HepG2 (cell line): ENCODE results near the gene RTEL1. TPM values are rescaled to one million over a fixed set of nuclear protein-coding genes. Genes with fewer than 3 reads are reported as not detected.

ENCODE experiments used
- AGO1 ChIP-seq: fragments of 200-400 bp; formaldehyde crosslinking; IDR thresholded peaks from 2 replicates; pipeline ENCODE4 v1.6.1; 2017; ENCODE audit warnings: mild to moderate bottlenecking, low read depth, low read length, moderate library complexity; ENCODE audit not compliant: poor library complexity, severe bottlenecking
- AKAP8 ChIP-seq: sonication (generic); formaldehyde crosslinking; IDR thresholded peaks from 2 replicates; pipeline ENCODE4 v1.5.1; 2020; ENCODE audit warnings: mild to moderate bottlenecking, missing genetic modification reagents
- CHD2 ChIP-seq: IDR thresholded peaks from 2 replicates; pipeline ENCODE4 v1.6.1; 2011; ENCODE audit warnings: low read depth, low read length, improper control_type of control experiment
- CREB3 ChIP-seq: sonication (generic); formaldehyde crosslinking; IDR thresholded peaks from 2 replicates; pipeline ENCODE4 v1.5.0; 2020; ENCODE audit warnings: missing genetic modification reagents
- CREBL2 ChIP-seq: sonication (generic); formaldehyde crosslinking; IDR thresholded peaks from 2 replicates; pipeline ENCODE4 v1.8.1; 2023; ENCODE audit warnings: missing genetic modification reagents, mild to moderate bottlenecking, borderline replicate concordance
- EED ChIP-seq: sonication (generic); formaldehyde crosslinking; IDR thresholded peaks from 2 replicates; pipeline ENCODE4 v1.5.0; 2020; ENCODE audit warnings: mild to moderate bottlenecking, missing genetic modification reagents
- HHEX ChIP-seq: IDR thresholded peaks from 2 replicates; pipeline ENCODE4 v1.6.1; 2016; ENCODE audit warnings: control low read depth
- KLF11 ChIP-seq: IDR thresholded peaks from 2 replicates; pipeline ENCODE4 v1.6.1; 2016; ENCODE audit warnings: missing compliant biosample characterization
- MAF1 ChIP-seq: sonication (generic); formaldehyde crosslinking; IDR thresholded peaks from 2 replicates; pipeline ENCODE4 v1.5.0; 2020; ENCODE audit warnings: missing genetic modification reagents, borderline replicate concordance
- MIER2 ChIP-seq: IDR thresholded peaks from 2 replicates; pipeline ENCODE4 v1.6.1; 2016; ENCODE audit warnings: missing biosample characterization, missing genetic modification reagents
- MXD4 ChIP-seq: IDR thresholded peaks from 2 replicates; pipeline ENCODE4 v1.6.1; 2016; ENCODE audit warnings: mild to moderate bottlenecking, missing biosample characterization, missing genetic modification reagents
- NPAS2 ChIP-seq: sonication (generic); formaldehyde crosslinking; IDR thresholded peaks from 2 replicates; pipeline ENCODE4 v1.8.0; 2022; ENCODE audit warnings: mild to moderate bottlenecking, missing genetic modification reagents, borderline replicate concordance
- PCBP2 ChIP-seq: fragments of 200-400 bp; formaldehyde crosslinking; optimal IDR thresholded peaks from 2 replicates; pipeline ENCODE3; 2018; ENCODE audit warnings: low read length, low read depth; ENCODE audit not compliant: poor library complexity, severe bottlenecking
- SP2 ChIP-seq: sonication (generic); formaldehyde crosslinking; IDR thresholded peaks from 2 replicates; pipeline ENCODE4 v1.5.1; 2020; ENCODE audit warnings: mild to moderate bottlenecking, missing genetic modification reagents
- ZNF121 ChIP-seq: sonication (generic); formaldehyde crosslinking; IDR thresholded peaks from 2 replicates; pipeline ENCODE4 v1.5.0; 2020; ENCODE audit warnings: mild to moderate bottlenecking, missing genetic modification reagents
- ZNF180 ChIP-seq: sonication (generic); formaldehyde crosslinking; IDR thresholded peaks from 2 replicates; pipeline ENCODE4 v1.4.0; 2020; ENCODE audit warnings: low read depth, missing genetic modification reagents, borderline replicate concordance
- ZNF282 ChIP-seq: fragments of 450-650 bp; IDR thresholded peaks from 2 replicates; pipeline ENCODE4 v1.6.1; 2018; ENCODE audit not compliant: partially characterized antibody
- ZNF33B ChIP-seq: sonication (generic); formaldehyde crosslinking; IDR thresholded peaks from 2 replicates; pipeline ENCODE4 v1.5.1; 2020; ENCODE audit warnings: mild to moderate bottlenecking, missing genetic modification reagents
- ZNF451 ChIP-seq: sonication (generic); formaldehyde crosslinking; IDR thresholded peaks from 2 replicates; pipeline ENCODE4 v1.5.0; 2020; ENCODE audit warnings: mild to moderate bottlenecking, missing genetic modification reagents
- ZNF546 ChIP-seq: sonication (generic); formaldehyde crosslinking; conservative IDR thresholded peaks from 2 replicates; pipeline ENCODE4 v1.8.1; 2023; ENCODE audit warnings: mild to moderate bottlenecking, missing genetic modification reagents
- ZNF605 ChIP-seq: sonication (generic); formaldehyde crosslinking; IDR thresholded peaks from 2 replicates; pipeline ENCODE4 v1.8.0; 2022; ENCODE audit warnings: mild to moderate bottlenecking, missing genetic modification reagents
- ZNF639 ChIP-seq: conservative IDR thresholded peaks from 2 replicates; pipeline ENCODE4 v1.6.1; 2018; ENCODE audit warnings: missing genetic modification reagents
- polyA plus RNA-seq, 8 experiments: library from polyadenylated mRNA; depleted of rRNA in 3 of 8; stranded (reverse) in 7 of 8; unstranded in 1 of 8; fragments of >200 nt; fragmentation: Illumina TruSeq in 4 of 8; extraction: Trizol in 4 of 8; gene quantifications; 2 replicates each; pipeline versions ENCODE4 v1.2.1 to v1.2.3, GENCODE V29; 2011 to 2016; ENCODE audit warnings: low read depth in 4 of 8, missing spikeins in 1 of 8, mixed read lengths in 1 of 8; ENCODE audit not compliant: insufficient read depth in 1 of 8
- total RNA-seq, 5 experiments: library from RNA; depleted of rRNA; stranded (reverse); fragments of >200 nt; fragmentation: Illumina TruSeq; extraction: Trizol; gene quantifications; 2 replicates each; pipeline ENCODE4 v1.2.3, GENCODE V29; 2016; ENCODE audit warnings: low read depth in 1 of 5
- TF ChIP-seq, protein P1 (sequence below): IDR thresholded peaks from 2 replicates; pipeline ENCODE4 v1.4.0; 2020; ENCODE audit warnings: mild to moderate bottlenecking, missing genetic modification reagents
- TF ChIP-seq, protein P2 (sequence below): sonication (generic); formaldehyde crosslinking; IDR thresholded peaks from 2 replicates; pipeline ENCODE4 v1.8.0; 2022; ENCODE audit warnings: missing genetic modification reagents, low read depth, mild to moderate bottlenecking, borderline replicate concordance

Gene RTEL1
- total and polyA plus RNA-seq, 2 of the 13 experiments (the other 11 are each of a cell fraction or from before 2014, with no cell fraction given), result 21.8 to 36.4 TPM

- TF ChIP-seq, protein P1, sequence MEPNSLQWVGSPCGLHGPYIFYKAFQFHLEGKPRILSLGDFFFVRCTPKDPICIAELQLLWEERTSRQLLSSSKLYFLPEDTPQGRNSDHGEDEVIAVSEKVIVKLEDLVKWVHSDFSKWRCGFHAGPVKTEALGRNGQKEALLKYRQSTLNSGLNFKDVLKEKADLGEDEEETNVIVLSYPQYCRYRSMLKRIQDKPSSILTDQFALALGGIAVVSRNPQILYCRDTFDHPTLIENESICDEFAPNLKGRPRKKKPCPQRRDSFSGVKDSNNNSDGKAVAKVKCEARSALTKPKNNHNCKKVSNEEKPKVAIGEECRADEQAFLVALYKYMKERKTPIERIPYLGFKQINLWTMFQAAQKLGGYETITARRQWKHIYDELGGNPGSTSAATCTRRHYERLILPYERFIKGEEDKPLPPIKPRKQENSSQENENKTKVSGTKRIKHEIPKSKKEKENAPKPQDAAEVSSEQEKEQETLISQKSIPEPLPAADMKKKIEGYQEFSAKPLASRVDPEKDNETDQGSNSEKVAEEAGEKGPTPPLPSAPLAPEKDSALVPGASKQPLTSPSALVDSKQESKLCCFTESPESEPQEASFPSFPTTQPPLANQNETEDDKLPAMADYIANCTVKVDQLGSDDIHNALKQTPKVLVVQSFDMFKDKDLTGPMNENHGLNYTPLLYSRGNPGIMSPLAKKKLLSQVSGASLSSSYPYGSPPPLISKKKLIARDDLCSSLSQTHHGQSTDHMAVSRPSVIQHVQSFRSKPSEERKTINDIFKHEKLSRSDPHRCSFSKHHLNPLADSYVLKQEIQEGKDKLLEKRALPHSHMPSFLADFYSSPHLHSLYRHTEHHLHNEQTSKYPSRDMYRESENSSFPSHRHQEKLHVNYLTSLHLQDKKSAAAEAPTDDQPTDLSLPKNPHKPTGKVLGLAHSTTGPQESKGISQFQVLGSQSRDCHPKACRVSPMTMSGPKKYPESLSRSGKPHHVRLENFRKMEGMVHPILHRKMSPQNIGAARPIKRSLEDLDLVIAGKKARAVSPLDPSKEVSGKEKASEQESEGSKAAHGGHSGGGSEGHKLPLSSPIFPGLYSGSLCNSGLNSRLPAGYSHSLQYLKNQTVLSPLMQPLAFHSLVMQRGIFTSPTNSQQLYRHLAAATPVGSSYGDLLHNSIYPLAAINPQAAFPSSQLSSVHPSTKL (CRISPR knock-in tag), result peak; percentile 89
- peak; percentile 97 for TF ChIP-seq ZNF605 (CRISPR knock-in tag)
- peak; percentile 97 for TF ChIP-seq ZNF639 (CRISPR knock-in tag)
- peak; percentile 97 for TF ChIP-seq KLF11 (CRISPR knock-in tag)
- peak; percentile 96 for TF ChIP-seq EED (CRISPR knock-in tag)
- TF ChIP-seq MXD4 (CRISPR knock-in tag), result peak; percentile 96; the same call in 1 of the 2 replicates
- TF ChIP-seq MAF1 (CRISPR knock-in tag), result peak; percentile 96; the same call in 1 of the 2 replicates
- TF ChIP-seq AKAP8, result peak; percentile 97
- no peak for TF ChIP-seq PCBP2
- no peak for TF ChIP-seq HHEX
- TF ChIP-seq ZNF180 (CRISPR knock-in tag), result 0 out of 2 replicates have a peak, but pooled peaks have one; percentile 74
- peak; percentile 94; the same call in 1 of the 2 replicates for TF ChIP-seq ZNF546 (CRISPR knock-in tag)
- peak; percentile 36; the same call in 1 of the 2 replicates for TF ChIP-seq ZNF121 (CRISPR knock-in tag)
- TF ChIP-seq ZNF282, result no peak
- TF ChIP-seq CHD2, result no peak
- TF ChIP-seq ZNF33B (CRISPR knock-in tag), result peak; percentile 95
- peak; percentile 90 for TF ChIP-seq CREB3 (CRISPR knock-in tag)
- no peak; the same call in 1 of the 2 replicates for TF ChIP-seq MIER2 (CRISPR knock-in tag)
- TF ChIP-seq ZNF451 (CRISPR knock-in tag), result peak; percentile 98
- TF ChIP-seq SP2 (CRISPR knock-in tag), result peak; percentile 60
- TF ChIP-seq, protein P2, sequence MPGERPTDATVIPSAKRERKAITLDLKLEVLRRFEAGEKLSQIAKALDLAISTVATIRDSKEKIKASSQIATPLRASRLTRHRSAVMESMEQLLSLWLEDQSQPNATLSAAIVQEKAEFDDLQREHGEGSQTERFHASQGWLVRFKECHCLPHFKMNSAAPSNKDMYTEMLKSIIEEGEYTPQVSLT (CRISPR knock-in tag), result peak; percentile 36; the same call in 1 of the 2 replicates
- TF ChIP-seq AGO1, result peak; percentile 90
- 0 out of 2 replicates have a peak, but pooled peaks have one; percentile 49 for TF ChIP-seq CREBL2 (CRISPR knock-in tag)
- no peak for TF ChIP-seq NPAS2 (CRISPR knock-in tag)
Observed at GRCh38 chr20:63740627-63741353, 82.7 kb downstream of the RTEL1 start (continued).
